HK-2 (cell line): Measurements from ENCODE around the gene FAM24B.

Experiments
- DNase-seq: peaks from one replicate; pipeline ENCODE4 v3.0.0-alpha.2; 2018; ENCODE audit not compliant: unreplicated experiment

The FAM24B gene

GRCh38 chr10:122827302-122827701 lies 52.1 kb downstream of the FAM24B start:
- no peak for DNase-seq

GRCh38 chr10:122822973-122823690 lies 56.2 kb downstream of the FAM24B start:
- no peak for DNase-seq

GRCh38 chr10:122821808-122822207 lies 57.6 kb downstream of the FAM24B start:
- DNase-seq, result no peak

- DNase-seq, result no peak
These were observed 63.9 kb downstream of the FAM24B start for GRCh38 chr10:122815458-122815857.

- DNase-seq, result no peak
These were observed 64.9 kb downstream of the FAM24B start for GRCh38 chr10:122814493-122814892.

- no peak for DNase-seq
These were observed 66.6 kb downstream of the FAM24B start for GRCh38 chr10:122812751-122813150.

GRCh38 chr10:122802282-122802681 lies 77.1 kb downstream of the FAM24B start:
- no peak for DNase-seq
